GM12878 (cell line): ENCODE data around the gene WDHD1. TPM values are rescaled to one million over a fixed set of nuclear protein-coding genes. Genes with fewer than 3 reads are reported as not detected.
A peak's percentile ranks its signal among the peaks of the same experiment; 100 is the strongest.

Source experiments
- ATAC-seq: fragments of 200-7000 bp; cut with Tn5 transposase; 3 replicates; pipeline ENCODE4 v1.9.1; 2020; ENCODE audit warnings: mild to moderate bottlenecking, moderate library complexity
- BruUV-seq: library from RNA; stranded (reverse); fragments of 400-500 nt; replicated peaks from 2 replicates; lab custom pipeline; 2021; lab: Mats Ljungman, UMichigan
- CTCF ChIA-PET: fragments of 300-600 bp; sonication (Branson Sonifier 250); formaldehyde crosslinking; extraction: SDS; loops from one replicate; lab custom pipeline; 2021; ENCODE audit warnings: inconsistent platforms; lab: Yijun Ruan, JAX
- POLR2A ChIA-PET: fragments of 350-600 bp; formaldehyde crosslinking; extraction: SDS; loops from one replicate; lab custom pipeline; 2021; ENCODE audit warnings: inconsistent platforms; lab: Charles Lee
- RAD21 ChIA-PET: fragments of 300-600 bp; sonication (Branson Sonifier 250); formaldehyde crosslinking; loops from one replicate; lab custom pipeline; 2023; ENCODE audit warnings: antibody characterized with exemption; ENCODE audit not compliant: unreplicated experiment; lab: Charles Lee
- SMC1A ChIA-PET: fragments of 300-600 bp; sonication (Branson Sonifier 250); formaldehyde crosslinking; loops from one replicate; lab custom pipeline; 2023; ENCODE audit not compliant: unreplicated experiment, uncharacterized antibody; lab: Charles Lee
- DNase-seq: peaks from one replicate; pipeline ENCODE4 v3.0.0-alpha.2; 2011; ENCODE audit warnings: low read depth, low spot score
- FAIRE-seq: peaks from 3 replicates; lab custom pipeline; 2011; peaks lifted over from hg19 to GRCh38; lab: Jason Lieb, UNC
- H2AFZ ChIP-seq: 2 replicates; pipeline ENCODE4 v1.6.0; 2011; ENCODE audit warnings: low read depth, low read length, control low read depth; ENCODE audit not compliant: control insufficient read depth
- H3K27ac ChIP-seq: 2 replicates; pipeline ENCODE4 v1.5.1; 2011; ENCODE audit warnings: control low read depth; ENCODE audit not compliant: control insufficient read depth, insufficient read depth
- H3K27me3 ChIP-seq, 2 experiments: replicated peaks in 1 of 2; 2 replicates each; pipeline versions ENCODE4 v1.6.0 to v1.6.1; 2011; ENCODE audit warnings: low read length in 1 of 2; ENCODE audit not compliant: control insufficient read depth in 2 of 2, insufficient read depth in 2 of 2
- H3K36me3 ChIP-seq, 2 experiments: 2 replicates each; pipeline ENCODE4 v1.5.1; 2011; ENCODE audit warnings: low read length in 1 of 2; ENCODE audit not compliant: control insufficient read depth in 2 of 2, insufficient read depth in 2 of 2
- H3K4me1 ChIP-seq: 2 replicates; pipeline ENCODE4 v1.6.1; 2011; ENCODE audit warnings: mild to moderate bottlenecking, low read length, moderate library complexity, mixed read lengths; ENCODE audit not compliant: control insufficient read depth, insufficient read depth
- H3K4me2 ChIP-seq: 2 replicates; pipeline ENCODE4 v1.6.0; 2011; ENCODE audit warnings: control low read depth; ENCODE audit not compliant: control insufficient read depth, insufficient read depth
- H3K4me3 ChIP-seq: fragments of 200-600 bp; sonication (generic); 2 replicates; pipeline ENCODE4 v1.5.1; 2016
- H3K79me2 ChIP-seq: 2 replicates; pipeline ENCODE4 v1.6.0; 2011; ENCODE audit warnings: low read length; ENCODE audit not compliant: control insufficient read depth, insufficient read depth
- H3K9ac ChIP-seq: 2 replicates; pipeline ENCODE4 v1.8.0; 2011; ENCODE audit warnings: low read length, control low read depth, mixed read lengths; ENCODE audit not compliant: control insufficient read depth, insufficient read depth
- H3K9me3 ChIP-seq: replicated peaks from 3 replicates; pipeline ENCODE4 v1.5.1; 2011; ENCODE audit warnings: mild to moderate bottlenecking, low read length; ENCODE audit not compliant: control insufficient read depth, insufficient read depth
- H4K20me1 ChIP-seq: 2 replicates; pipeline ENCODE4 v1.6.0; 2011; ENCODE audit not compliant: control insufficient read depth, insufficient read depth
- LARP7 ChIP-seq: fragments of 450-650 bp; IDR thresholded peaks from 2 replicates; pipeline ENCODE4 v1.6.1; 2017; ENCODE audit warnings: mild to moderate bottlenecking
- NR2C2 ChIP-seq: IDR thresholded peaks from 2 replicates; pipeline ENCODE4 v1.6.1; 2011; ENCODE audit warnings: borderline replicate concordance, low read depth; ENCODE audit not compliant: control insufficient read depth, insufficient read length
- PAX5 ChIP-seq: IDR thresholded peaks from 2 replicates; pipeline ENCODE4 v1.6.1; 2011; ENCODE audit warnings: low read depth, low read length, borderline replicate concordance
- SMARCA5 ChIP-seq: fragments of 450-650 bp; IDR thresholded peaks from 2 replicates; pipeline ENCODE4 v1.6.1; 2017; ENCODE audit warnings: mild to moderate bottlenecking
- WGBS: methylation state at CpG from one replicate; pipeline ENCODE4 v1.1.6; 2016; ENCODE audit warnings: low lambda C conversion rate; ENCODE audit not compliant: insufficient replicate concordance, insufficient coverage; ENCODE audit errors: missing lambda C conversion rate; 5-methylcytosine and 5-hydroxymethylcytosine counted together
- in situ Hi-C: fragments of 300-500 bp; cut with MboI; formaldehyde crosslinking; loops from 9 replicates; pipeline ENCODE4 v1.14.3; 2018; ENCODE audit warnings: mixed read lengths
- intact Hi-C: fragments of 100-400 bp; cut with micrococcal nuclease; formaldehyde crosslinking; loops from one replicate; pipeline ENCODE4 v1.14.2; 2022; ENCODE audit not compliant: unreplicated experiment
- polyA plus RNA-seq, 11 experiments: library from polyadenylated mRNA; depleted of rRNA in 4 of 11; unstranded in 6 of 11; stranded (reverse) in 5 of 11; fragments of >200 nt; fragmentation: Nextera tagmentation in 4 of 11; fragmentation: Illumina TruSeq in 1 of 11; extraction: Ambion mirVana in 4 of 11; extraction: Trizol in 1 of 11; gene quantifications; 1 replicate in 1 of 11; 2 replicates in 10 of 11; pipeline versions ENCODE4 v1.2.1 to v1.2.3, GENCODE V29; 2011 to 2016; ENCODE audit warnings: inconsistent platforms in 2 of 11, missing spikeins in 2 of 11, low read depth in 1 of 11
- total RNA-seq, 4 experiments: library from RNA; depleted of rRNA in 3 of 4; stranded (reverse); fragments of >200 nt in 3 of 4; fragmentation: Illumina TruSeq in 1 of 4; extraction: Trizol in 1 of 4; gene quantifications; 2 replicates each; pipeline versions ENCODE4 v1.2.1 to v1.2.3, GENCODE V29; 2013 to 2021
- TF ChIP-seq, protein P1 (sequence below): fragments of 450-650 bp; IDR thresholded peaks from 2 replicates; pipeline ENCODE4 v1.6.1; 2016; ENCODE audit warnings: mild to moderate bottlenecking

WDHD1 gene
- total and polyA plus RNA-seq, 10 of the 15 experiments (the other 5 are each of a cell fraction or from before 2014, with no cell fraction given) = 11.3 to 50.5 (median 32.6) TPM

DNA sequence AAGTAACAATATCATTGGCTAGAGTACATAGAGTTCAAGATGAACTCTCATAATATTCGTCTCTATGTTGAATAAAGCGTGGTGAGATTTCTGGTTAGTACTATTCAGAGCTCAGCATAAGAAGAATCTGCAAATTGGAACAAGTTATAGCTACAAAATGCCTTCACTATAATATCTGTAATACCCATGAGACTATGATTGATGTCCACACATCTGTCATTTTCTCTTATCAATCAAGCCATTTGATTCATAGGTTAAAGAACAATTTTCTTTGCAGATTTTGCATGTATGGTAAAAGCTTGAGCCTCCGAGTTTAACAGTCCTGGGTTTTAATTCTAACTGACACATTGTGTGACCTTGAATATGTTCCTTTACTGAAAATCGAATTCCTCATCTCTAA lies 1.6 kb upstream of the WDHD1 start:
- no peaks in the 10 kb centered on the region for H3K9me3 ChIP-seq
- peak overlapping the region; percentile 91; the same call in 1 of the 2 replicates for H3K27ac ChIP-seq
- TF ChIP-seq SMARCA5 (no peak), LARP7 (no peak), NR2C2 (no peak), PAX5 (no peak)
- TF ChIP-seq, protein P1, sequence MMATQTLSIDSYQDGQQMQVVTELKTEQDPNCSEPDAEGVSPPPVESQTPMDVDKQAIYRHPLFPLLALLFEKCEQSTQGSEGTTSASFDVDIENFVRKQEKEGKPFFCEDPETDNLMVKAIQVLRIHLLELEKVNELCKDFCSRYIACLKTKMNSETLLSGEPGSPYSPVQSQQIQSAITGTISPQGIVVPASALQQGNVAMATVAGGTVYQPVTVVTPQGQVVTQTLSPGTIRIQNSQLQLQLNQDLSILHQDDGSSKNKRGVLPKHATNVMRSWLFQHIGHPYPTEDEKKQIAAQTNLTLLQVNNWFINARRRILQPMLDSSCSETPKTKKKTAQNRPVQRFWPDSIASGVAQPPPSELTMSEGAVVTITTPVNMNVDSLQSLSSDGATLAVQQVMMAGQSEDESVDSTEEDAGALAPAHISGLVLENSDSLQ = peak; percentile 42; the same call in 1 of the 2 replicates
- no peaks in the 10 kb centered on the region for H4K20me1 ChIP-seq
- ChIA-PET RAD21 (interaction anchor here (0.6 to 6.1 kb wide), 7 partner anchors 16 to 163 kb away, joined by 3 to 68 read pairs (median 5); partner anchors contain the start of genes DLGAP5 and MAPK1IP1L), POLR2A (interaction anchor here (0.7 to 1.7 kb wide), 5 partner anchors 14 to 163 kb away, joined by 3 to 7 read pairs (median 3); partner anchors contain the start of genes DLGAP5 and MAPK1IP1L), CTCF (interaction anchor here (0.7 to 7.3 kb wide), 4 partner anchors 17 to 114 kb away, joined by 4 to 44 read pairs (median 8); partner anchors contain the start of gene MAPK1IP1L), SMC1A (interaction anchor here (0.8 to 3.8 kb wide), 10 partner anchors 17 to 209 kb away, joined by 3 to 42 read pairs (median 4); partner anchors contain the start of genes GCH1 and MAPK1IP1L)
- in situ Hi-C loops (no loop called here), intact Hi-C loops (loop anchor here (5.0 kb wide), 1 partner anchor 126 kb away; the partner anchor contains the start of gene GCH1)
- H3K9ac ChIP-seq = peak overlapping the region; percentile 84
- ATAC-seq (no peak), DNase-seq (no peak), FAIRE-seq (no peak)
- H3K4me3 ChIP-seq = peak overlapping the region; percentile 78
- peak overlapping the region; percentile 70 for H3K4me2 ChIP-seq
- no peaks in the 10 kb centered on the region for H3K4me1 ChIP-seq
- no TSS peak for BruUV-seq
- peaks cover 86% of the 10 kb centered on the region for H3K79me2 ChIP-seq
- no peak overlapping the region for H2AFZ ChIP-seq
- WGBS = 1% methylated on average over 4 of the region's 4 CpGs
- peaks cover 0 to 9% of the 10 kb centered on the region in 2 experiments; a peak in 1 of 4 replicates for H3K36me3 ChIP-seq
- H3K27me3 ChIP-seq = no peaks in the 10 kb centered on the region
